GM06990 (cell line): Measurements from ENCODE around the gene PRKCE.

Experiments
- DNase-seq: peaks from one replicate; pipeline ENCODE4 v3.0.0-alpha.2; 2011; ENCODE audit not compliant: insufficient read length; ENCODE audit errors: extremely low read depth
- H3K27me3 ChIP-seq: replicated peaks from 2 replicates; pipeline ENCODE4 v1.6.0; 2011; ENCODE audit warnings: low read length; ENCODE audit not compliant: control insufficient read depth, insufficient read depth
- H3K36me3 ChIP-seq: 2 replicates; pipeline ENCODE4 v1.5.1; 2011; ENCODE audit warnings: low read length; ENCODE audit not compliant: control insufficient read depth, insufficient read depth
- H3K4me3 ChIP-seq: replicated peaks from 2 replicates; pipeline ENCODE4 v1.5.1; 2011; ENCODE audit warnings: low read depth, mild to moderate bottlenecking, control low read depth, low read length
- CTCF ChIP-seq: IDR thresholded peaks from 2 replicates; pipeline ENCODE4 v1.5.1; 2011; ENCODE audit warnings: low read length, control low read depth, mild to moderate bottlenecking, inconsistent platforms; ENCODE audit not compliant: insufficient read depth, poor library complexity, severe bottlenecking

Gene PRKCE

GRCh38 chr2:46087492-46087891, 436.0 kb downstream of the PRKCE start:
- Histone ChIP-seq H3K27me3 (no peaks in the 10 kb centered on the region), H3K4me3 (no peak overlapping the region), H3K36me3 (no peaks in the 10 kb centered on the region)
- no peak for DNase-seq
- TF ChIP-seq CTCF = no peak

- Histone ChIP-seq H3K4me3 (no peak overlapping the region), H3K27me3 (no peaks in the 10 kb centered on the region), H3K36me3 (no peaks in the 10 kb centered on the region)
- DNase-seq = no peak
- TF ChIP-seq CTCF = no peak
Observed at GRCh38 chr2:46091004-46091403, 439.5 kb downstream of the PRKCE start.

- no peak for TF ChIP-seq CTCF
- H3K27me3 ChIP-seq = no peaks in the 10 kb centered on the region
- H3K36me3 ChIP-seq = no peaks in the 10 kb centered on the region
- DNase-seq = no peak
- no peak overlapping the region for H3K4me3 ChIP-seq
Observed at GRCh38 chr2:46091961-46092667, 440.6 kb downstream of the PRKCE start.

GRCh38 chr2:46094689-46095088, 443.2 kb downstream of the PRKCE start:
- Histone ChIP-seq H3K36me3 (no peaks in the 10 kb centered on the region), H3K4me3 (no peak overlapping the region), H3K27me3 (no peaks in the 10 kb centered on the region)
- DNase-seq = no peak
- no peak for TF ChIP-seq CTCF

- DNase-seq = no peak
- no peak overlapping the region for H3K4me3 ChIP-seq
- TF ChIP-seq CTCF = no peak
- H3K27me3 ChIP-seq = no peaks in the 10 kb centered on the region
- no peaks in the 10 kb centered on the region for H3K36me3 ChIP-seq
Observed at GRCh38 chr2:46095830-46096229, 444.4 kb downstream of the PRKCE start.

- no peak overlapping the region for H3K4me3 ChIP-seq
- H3K36me3 ChIP-seq = no peaks in the 10 kb centered on the region
- no peak for TF ChIP-seq CTCF
- H3K27me3 ChIP-seq = no peaks in the 10 kb centered on the region
- DNase-seq = no peak
Observed at GRCh38 chr2:46096260-46096659, 444.8 kb downstream of the PRKCE start.
